IMR-90 (cell line): Measurements from ENCODE around the gene EPS8. TPM values are rescaled to one million over a fixed set of nuclear protein-coding genes. Genes with fewer than 3 reads are reported as not detected.

ENCODE experiments used
- ATAC-seq: fragments of 200-7000 bp; cut with Tn5 transposase; 2 replicates; pipeline ENCODE4 v1.9.1; 2020; ENCODE audit warnings: low read depth, mild to moderate bottlenecking, moderate library complexity
- BruUV-seq: library from RNA; stranded (reverse); fragments of 400-500 nt; replicated peaks from 2 replicates; lab custom pipeline; 2021; lab: Mats Ljungman, UMichigan
- CTCF ChIA-PET: fragments of 300-600 bp; formaldehyde crosslinking; extraction: SDS; loops from one replicate; lab custom pipeline; 2021; ENCODE audit warnings: antibody characterized with exemption; lab: Yijun Ruan, JAX
- POLR2A ChIA-PET: fragments of 300-600 bp; sonication (Branson Sonifier 250); formaldehyde crosslinking; loops from one replicate; lab custom pipeline; 2022; ENCODE audit warnings: antibody characterized with exemption; ENCODE audit not compliant: unreplicated experiment; lab: Charles Lee
- DNase-seq: peaks from one replicate; pipeline ENCODE4 v3.0.0; 2013
- H2AFZ ChIP-seq: replicated peaks from 2 replicates; pipeline ENCODE3; 2013; ENCODE audit warnings: low read length, mild to moderate bottlenecking; ENCODE audit not compliant: poor library complexity
- H2AK5ac ChIP-seq: 2 replicates; pipeline ENCODE4 v1.6.1; 2013; ENCODE audit warnings: low read depth, low read length, inconsistent platforms
- H2AK9ac ChIP-seq: replicated peaks from 2 replicates; pipeline ENCODE3; 2013; ENCODE audit warnings: mild to moderate bottlenecking, low read depth, low read length, moderate library complexity; ENCODE audit not compliant: poor library complexity
- H2BK120ac ChIP-seq: 2 replicates; pipeline ENCODE4 v1.6.1; 2013; ENCODE audit warnings: low read depth, low read length, inconsistent platforms
- H2BK15ac ChIP-seq: 3 replicates; pipeline ENCODE4 v1.6.1; 2013; ENCODE audit warnings: low read depth, low read length, inconsistent platforms
- H2BK20ac ChIP-seq: 2 replicates; pipeline ENCODE4 v1.6.1; 2013; ENCODE audit warnings: low read depth, mild to moderate bottlenecking, inconsistent platforms, low read length, moderate library complexity
- H2BK5ac ChIP-seq: 2 replicates; pipeline ENCODE4 v1.6.1; 2013; ENCODE audit warnings: mild to moderate bottlenecking, low read depth, low read length, inconsistent platforms; ENCODE audit not compliant: poor library complexity, severe bottlenecking
- H3K14ac ChIP-seq: replicated peaks from 2 replicates; pipeline ENCODE4 v1.6.1; 2013; ENCODE audit warnings: low read depth, low read length, inconsistent platforms
- H3K18ac ChIP-seq: 2 replicates; pipeline ENCODE4 v1.6.1; 2013; ENCODE audit warnings: low read depth, low read length, control low read depth
- H3K23ac ChIP-seq: 2 replicates; pipeline ENCODE4 v1.6.1; 2013; ENCODE audit warnings: low read depth, low read length, inconsistent platforms
- H3K27ac ChIP-seq: 2 replicates; pipeline ENCODE4 v1.5.1; 2013; ENCODE audit warnings: mild to moderate bottlenecking, control low read depth, low read length; ENCODE audit not compliant: insufficient read depth
- H3K27me3 ChIP-seq: 2 replicates; pipeline ENCODE4 v1.6.1; 2013; ENCODE audit warnings: low read length; ENCODE audit not compliant: control insufficient read depth, insufficient read depth
- H3K36me3 ChIP-seq: 2 replicates; pipeline ENCODE4 v1.6.1; 2013; ENCODE audit warnings: low read length, mixed read lengths; ENCODE audit not compliant: control insufficient read depth, insufficient read depth
- H3K4ac ChIP-seq: 2 replicates; pipeline ENCODE4 v1.6.1; 2013; ENCODE audit warnings: low read depth, low read length, inconsistent platforms
- H3K4me1 ChIP-seq: 2 replicates; pipeline ENCODE4 v1.6.1; 2013; ENCODE audit warnings: low read length, mixed read lengths; ENCODE audit not compliant: control insufficient read depth, insufficient read depth
- H3K4me2 ChIP-seq: 2 replicates; pipeline ENCODE4 v1.6.1; 2013; ENCODE audit warnings: low read depth, mild to moderate bottlenecking, control low read depth, low read length, moderate library complexity
- H3K4me3 ChIP-seq: 2 replicates; pipeline ENCODE4 v1.5.1; 2013; ENCODE audit warnings: low read depth, mild to moderate bottlenecking, control low read depth, low read length, moderate library complexity; ENCODE audit not compliant: insufficient read depth
- H3K56ac ChIP-seq: 2 replicates; pipeline ENCODE4 v1.6.1; 2013; ENCODE audit warnings: low read length, inconsistent platforms; ENCODE audit not compliant: insufficient read depth; ENCODE audit errors: extremely low read depth
- H3K79me1 ChIP-seq, 2 experiments: 2 replicates each; pipeline ENCODE4 v1.6.1; 2013; ENCODE audit warnings: low read length in 2 of 2, inconsistent platforms in 1 of 2, low read depth in 1 of 2
- H3K9ac ChIP-seq: 2 replicates; pipeline ENCODE4 v1.6.1; 2013; ENCODE audit warnings: low read depth, low read length, control low read depth
- H3K9me1 ChIP-seq: 2 replicates; pipeline ENCODE4 v1.6.1; 2013; ENCODE audit warnings: low read length, inconsistent platforms; ENCODE audit not compliant: insufficient read depth
- H3K9me3 ChIP-seq: 2 replicates; pipeline ENCODE4 v1.6.1; 2013; ENCODE audit warnings: low read length; ENCODE audit not compliant: control insufficient read depth, insufficient read depth
- H4K20me1 ChIP-seq: 2 replicates; pipeline ENCODE4 v1.6.1; 2013; ENCODE audit warnings: low read length, inconsistent platforms; ENCODE audit not compliant: insufficient read depth
- H4K5ac ChIP-seq: 2 replicates; pipeline ENCODE4 v1.6.1; 2013; ENCODE audit warnings: mild to moderate bottlenecking, low read depth, low read length, control low read depth
- H4K8ac ChIP-seq, 2 experiments: 2 replicates each; pipeline ENCODE4 v1.6.1; 2013; ENCODE audit warnings: low read depth in 2 of 2, low read length in 2 of 2, control low read depth in 1 of 2, inconsistent platforms in 1 of 2
- H4K91ac ChIP-seq: 2 replicates; pipeline ENCODE4 v1.6.1; 2013; ENCODE audit warnings: low read depth, low read length, inconsistent platforms; ENCODE audit not compliant: insufficient read depth
- BHLHE40 ChIP-seq: fragments of 150-350 bp; IDR thresholded peaks from 2 replicates; pipeline ENCODE4 v1.6.1; 2016; ENCODE audit warnings: mild to moderate bottlenecking, low read depth, low read length
- FOS ChIP-seq: fragments of 150-350 bp; IDR thresholded peaks from 2 replicates; pipeline ENCODE4 v1.6.1; 2016; ENCODE audit warnings: low read depth, low read length
- MAFK ChIP-seq: IDR thresholded peaks from 2 replicates; pipeline ENCODE4 v1.6.1; 2012; ENCODE audit warnings: low read depth, low read length, improper control_type of control experiment
- RAD21 ChIP-seq: IDR thresholded peaks from 2 replicates; pipeline ENCODE4 v1.6.1; 2012; ENCODE audit warnings: low read length, improper control_type of control experiment
- WGBS, 2 experiments: methylation state at CpG; one replicate each; pipeline versions ENCODE4 v1.1.5 to v1.1.7; 2013; ENCODE audit warnings: missing lambda C conversion rate in 2 of 2; ENCODE audit not compliant: insufficient read length in 1 of 2; ENCODE audit errors: extremely low coverage in 2 of 2; 5-methylcytosine and 5-hydroxymethylcytosine counted together
- dilution Hi-C: fragments of 300-500 bp; cut with HindIII; formaldehyde crosslinking; loops from one replicate; pipeline ENCODE4 v1.14.3; 2018; ENCODE audit warnings: low sequenced_read_pairs; ENCODE audit not compliant: unreplicated experiment
- in situ Hi-C: fragments of 300-500 bp; cut with MboI; formaldehyde crosslinking; loops from 3 replicates; pipeline ENCODE4 v1.14.3; 2019; ENCODE audit warnings: low sequenced_read_pairs, inconsistent platforms, mixed read lengths
- intact Hi-C: fragments of 100-400 bp; cut with micrococcal nuclease; formaldehyde crosslinking; loops from 2 replicates; pipeline ENCODE4 v1.10.0; 2022
- polyA plus RNA-seq, 3 experiments: library from polyadenylated mRNA; depleted of rRNA; stranded (reverse); fragments of >200 nt; gene quantifications; 2 replicates each; pipeline ENCODE4 v1.2.3, GENCODE V29; 2012; ENCODE audit warnings: low replicate concordance in 1 of 3
- total RNA-seq: library from RNA; depleted of rRNA; stranded (reverse); fragments of >200 nt; gene quantifications from 2 replicates; pipeline ENCODE4 v1.2.3, GENCODE V29; 2012

Gene EPS8
- total and polyA plus RNA-seq, 2 of the 4 experiments (the other 2 are of a cell fraction) = 45.1 to 104 TPM

DNA sequence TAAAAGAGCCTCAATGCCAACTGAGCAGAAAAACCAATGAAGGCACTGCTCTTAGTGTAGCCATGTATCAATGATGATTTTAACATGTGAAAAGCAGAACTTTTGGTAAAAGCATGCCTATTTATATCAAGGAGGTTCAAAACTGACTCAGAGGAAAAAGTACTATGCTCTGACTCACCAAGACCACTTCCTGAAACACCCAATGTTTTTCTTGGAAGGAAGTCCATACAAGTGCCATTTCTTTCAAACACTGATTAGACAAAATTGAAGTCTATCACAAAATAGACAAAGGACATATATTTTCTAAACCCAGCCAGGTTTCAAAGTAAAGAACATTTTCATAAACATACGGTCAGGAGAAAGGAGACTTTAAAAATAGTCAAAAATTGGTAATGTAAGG, 88.6 kb downstream of the EPS8 start:
- Histone ChIP-seq H4K5ac (no peak overlapping the region), H2BK5ac (peak overlapping the region; percentile 83), H2BK15ac (no peak overlapping the region), H2AFZ (no peak overlapping the region), H2BK120ac (0 out of 2 replicates have a peak overlapping the region, but pooled peaks have one; percentile 50), H4K91ac (no peak overlapping the region), H3K79me1 (peaks cover 12 to 52% of the 10 kb centered on the region in 2 experiments), H3K4me2 (peak overlapping the region; percentile 37; the same call in 1 of the 2 replicates), H2AK5ac (no peak overlapping the region), H3K4ac (peak overlapping the region; percentile 3; the same call in 1 of the 2 replicates), H3K9me1 (peaks cover 2% of the 10 kb centered on the region; the same call in 1 of the 2 replicates), H3K4me1 (peaks cover 12% of the 10 kb centered on the region), H3K14ac (no peak overlapping the region), H3K36me3 (no peaks in the 10 kb centered on the region), H4K20me1 (no peaks in the 10 kb centered on the region), H3K23ac (no peak overlapping the region), H3K56ac (no peak overlapping the region), H3K27ac (no peak overlapping the region), H3K18ac (no peak overlapping the region), H2AK9ac (no peak overlapping the region), H2BK20ac (no peak overlapping the region), H3K4me3 (no peak overlapping the region), H3K9ac (no peak overlapping the region), H3K27me3 (no peaks in the 10 kb centered on the region), H3K9me3 (no peaks in the 10 kb centered on the region), H4K8ac (peak overlapping the region in 1 of 2 experiments; percentile 20; a peak in 1 of 4 replicates)
- peak; percentile 48 for ATAC-seq
- no TSS peak for BruUV-seq
- ChIA-PET CTCF (no interaction called here), POLR2A (no interaction called here)
- TF ChIP-seq RAD21 (no peak), BHLHE40 (0 out of 2 replicates have a peak, but pooled peaks have one; percentile 13), FOS (peak; percentile 87), MAFK (peak; percentile 52; the same call in 1 of the 2 replicates)
- peak; percentile 95 for DNase-seq
- intact Hi-C loops (no loop called here), dilution Hi-C loops (no loop called here), in situ Hi-C loops (no loop called here)
- WGBS, 2 experiments = no CpG with 5 or more reads among the region's 1 CpG
